Ascending aorta (tissue), 2 donors: Measurements from ENCODE around the gene RAD51AP1. TPM values are rescaled to one million over a fixed set of nuclear protein-coding genes. Genes with fewer than 3 reads are reported as not detected.

Experiments
- DNase-seq, 2 donors: peaks; one replicate each; pipeline ENCODE4 v3.0.0-alpha.2; 2019; ENCODE audit warnings: low spot score in 2 of 2
- H3K27ac ChIP-seq, 2 donors: fragments of 200-600 bp; sonication (generic); one replicate each; pipeline ENCODE4 v1.5.1; 2016 to 2017; ENCODE audit warnings: mild to moderate bottlenecking in 1 of 2
- H3K27me3 ChIP-seq: fragments of 200-600 bp; sonication (generic); one replicate; pipeline ENCODE4 v1.5.1; 2017
- H3K36me3 ChIP-seq, 2 donors: fragments of 200-600 bp; sonication (generic); one replicate each; pipeline ENCODE4 v1.5.1; 2016
- H3K4me1 ChIP-seq, 2 donors: fragments of 200-600 bp; sonication (generic); one replicate each; pipeline ENCODE4 v1.5.1; 2016 to 2017; ENCODE audit warnings: mild to moderate bottlenecking in 1 of 2
- H3K4me3 ChIP-seq, 2 donors: fragments of 200-600 bp; sonication (generic); one replicate each; pipeline ENCODE4 v1.5.1; 2016 to 2017; ENCODE audit warnings: mild to moderate bottlenecking in 1 of 2
- H3K9me3 ChIP-seq, 2 donors: fragments of 200-600 bp; sonication (generic); one replicate each; pipeline ENCODE4 v1.5.1; 2016
- CTCF ChIP-seq, 3 experiments: fragments of 200-600 bp in 2 of 3; fragments of 450-650 bp in 1 of 3; sonication (generic) in 2 of 3; IDR thresholded peaks; one replicate each; pipeline ENCODE4 v1.5.1; 2016 to 2019; ENCODE audit warnings: antibody characterized with exemption in 3 of 3, mild to moderate bottlenecking in 1 of 3, moderate library complexity in 1 of 3
- intact Hi-C: fragments of 100-400 bp; cut with DNase I; formaldehyde crosslinking; loops from one replicate; pipeline ENCODE4 v1.15.1; 2023
- total RNA-seq: library from RNA; depleted of rRNA; stranded (reverse); fragments of >200 nt; gene quantifications from one replicate; pipeline ENCODE4 v1.1.0, GENCODE V29; 2016

RAD51AP1 gene
- total RNA-seq, 1 donor from 2014 or later = not detected

- Histone ChIP-seq H3K36me3 (no peaks in the 10 kb centered on the region), H3K27me3 (no peaks in the 10 kb centered on the region), H3K4me1 (no peaks in the 10 kb centered on the region), H3K4me3 (no peak overlapping the region), H3K27ac (no peak overlapping the region), H3K9me3 (no peaks in the 10 kb centered on the region)
- no peak for DNase-seq
- intact Hi-C loops = no loop called here
- TF ChIP-seq CTCF (IDR thresholded peaks at IDR 0.05) = no peak
These were observed 57.2 kb downstream of the RAD51AP1 start for GRCh38 chr12:4595881-4596280.

GRCh38 chr12:4603421-4603820 is 64.7 kb downstream of the RAD51AP1 start:
- H3K27me3 ChIP-seq = no peaks in the 10 kb centered on the region
- intact Hi-C loops = loop anchor here (5.0 to 10.0 kb wide), 2 partner anchors 66 to 151 kb away; partner anchors contain the start of gene RAD51AP1

GRCh38 chr12:4603946-4604345 is 65.3 kb downstream of the RAD51AP1 start:
- intact Hi-C loops = loop anchor here (2.0 to 10.0 kb wide), 3 partner anchors 45 to 151 kb away; partner anchors contain the start of genes AKAP3, NDUFA9 and RAD51AP1

More at GRCh38 chr12:4603421-4603820, 64.7 kb downstream of the RAD51AP1 start:
- Histone ChIP-seq H3K27ac (no peak overlapping the region), H3K9me3 (no peaks in the 10 kb centered on the region), H3K4me3 (no peak overlapping the region), H3K36me3 (peaks cover 0 to 6% of the 10 kb centered on the region in 2 donors), H3K4me1 (no peaks in the 10 kb centered on the region)
- DNase-seq = no peak
- no peak for TF ChIP-seq CTCF (IDR thresholded peaks at IDR 0.05)

GRCh38 chr12:4604684-4605193 is 66.0 kb downstream of the RAD51AP1 start:
- Histone ChIP-seq H3K27ac (peak overlapping the region; percentile 46 to 49), H3K4me3 (peak overlapping the region; percentile 56 to 78), H3K4me1 (no peaks in the 10 kb centered on the region), H3K27me3 (no peaks in the 10 kb centered on the region), H3K9me3 (no peaks in the 10 kb centered on the region), H3K36me3 (peaks cover 0 to 6% of the 10 kb centered on the region in 2 donors)
- peak; percentile 72 to 100 (median 99) for TF ChIP-seq CTCF (IDR thresholded peaks at IDR 0.05)
- peak; percentile 34 to 92 for DNase-seq
- intact Hi-C loops = loop anchor here (2.0 to 10.0 kb wide), 3 partner anchors 44 to 150 kb away; partner anchors contain the start of genes AKAP3, NDUFA9 and RAD51AP1

More at GRCh38 chr12:4603946-4604345, 65.3 kb downstream of the RAD51AP1 start:
- Histone ChIP-seq H3K27ac (no peak overlapping the region), H3K4me3 (no peak overlapping the region), H3K9me3 (no peaks in the 10 kb centered on the region), H3K36me3 (peaks cover 0 to 6% of the 10 kb centered on the region in 2 donors), H3K27me3 (no peaks in the 10 kb centered on the region), H3K4me1 (no peaks in the 10 kb centered on the region)
- TF ChIP-seq CTCF (IDR thresholded peaks at IDR 0.05) = no peak
- DNase-seq = no peak

- intact Hi-C loops = loop anchor here (10.0 kb wide), 1 partner anchor 148 kb away; no protein-coding TSS in a partner anchor
- DNase-seq = no peak
- no peaks in the 10 kb centered on the region for H3K9me3 ChIP-seq
- TF ChIP-seq CTCF (IDR thresholded peaks at IDR 0.05) = no peak
- no peak overlapping the region for H3K4me3 ChIP-seq
- H3K4me1 ChIP-seq = no peaks in the 10 kb centered on the region
- H3K36me3 ChIP-seq = peaks cover 9 to 25% of the 10 kb centered on the region in 2 donors
- H3K27ac ChIP-seq = no peak overlapping the region
- H3K27me3 ChIP-seq = no peaks in the 10 kb centered on the region
These were observed 68.4 kb downstream of the RAD51AP1 start for GRCh38 chr12:4607056-4607455.
